GM19099 (cell line): ENCODE results near the gene DAO.

Source experiments
- POLR2A ChIP-seq: IDR thresholded peaks from 3 replicates; pipeline ENCODE4 v1.6.1; 2011; ENCODE audit warnings: low read depth; ENCODE audit not compliant: insufficient read length; ENCODE audit errors: extremely low read depth

The DAO gene

DNA sequence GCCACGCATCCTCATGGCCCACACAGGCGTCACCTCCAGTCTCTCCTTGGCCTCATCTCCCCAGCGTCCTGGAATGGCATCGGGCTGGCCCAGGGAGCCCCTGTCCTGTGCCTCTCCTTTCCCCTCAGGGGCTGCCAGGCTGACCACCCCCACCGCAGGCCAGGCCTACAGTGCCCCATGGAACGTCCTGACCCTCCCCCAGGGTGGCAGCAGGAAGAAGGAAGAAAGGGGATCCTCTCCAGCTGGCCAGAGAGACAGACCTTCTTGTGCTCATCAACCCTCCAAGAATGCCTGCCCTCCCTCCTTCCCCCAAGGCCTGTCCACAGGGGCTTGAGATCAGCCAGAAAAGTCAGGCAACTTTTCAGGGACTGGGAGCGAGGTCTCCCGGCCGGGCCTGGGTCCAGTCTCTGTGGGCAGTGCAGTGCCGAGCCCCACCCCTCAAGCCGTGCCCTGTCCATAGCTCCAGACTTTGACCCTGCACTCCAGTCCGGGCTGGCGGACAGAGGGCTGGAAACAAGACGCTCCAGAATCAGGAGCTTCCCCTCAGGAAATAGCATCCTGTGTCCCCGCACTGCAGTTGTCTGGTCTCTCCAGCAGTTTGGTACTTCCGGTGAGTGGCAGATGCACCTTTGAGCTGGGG, at the start of gene DAO:
Gene DAO (plus strand): TSS at position 478 of the 640 bp plus-strand sequence. CDS start 4,915 bp downstream, outside the sequence.
- no peak for TF ChIP-seq POLR2A

DNA sequence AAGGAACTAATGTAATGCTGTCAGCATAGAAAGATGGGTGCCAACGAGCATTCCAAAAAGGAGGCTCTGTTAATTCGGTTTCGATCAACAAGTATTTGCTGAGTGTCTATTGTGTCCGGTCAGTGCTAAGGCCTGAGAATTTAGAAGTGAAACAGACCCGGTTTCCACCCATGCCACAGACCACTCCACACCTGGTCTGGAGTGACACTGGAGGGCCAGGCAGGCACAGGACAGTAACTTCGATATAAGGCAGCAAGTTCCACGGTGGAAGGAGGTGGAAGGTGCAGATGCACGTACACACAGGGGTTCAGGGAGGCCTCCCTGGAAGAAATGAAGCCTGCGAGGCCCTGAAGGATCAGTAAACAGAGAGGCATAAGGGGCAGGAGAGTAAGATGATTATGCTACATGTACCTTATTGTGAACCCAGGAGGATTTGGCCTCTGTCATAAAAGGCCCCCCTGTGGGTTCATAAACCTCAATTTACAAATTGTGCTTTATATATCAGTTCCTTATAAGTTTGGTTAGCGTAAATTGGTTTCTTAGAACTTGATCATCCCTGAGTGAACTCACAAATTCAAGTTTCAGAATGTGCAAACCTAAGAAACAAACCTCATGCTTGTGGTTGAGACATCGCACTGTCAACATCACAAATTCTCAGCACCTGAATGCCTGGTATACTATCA, 48.4 kb upstream of the DAO start:
- no peak for TF ChIP-seq POLR2A

DNA sequence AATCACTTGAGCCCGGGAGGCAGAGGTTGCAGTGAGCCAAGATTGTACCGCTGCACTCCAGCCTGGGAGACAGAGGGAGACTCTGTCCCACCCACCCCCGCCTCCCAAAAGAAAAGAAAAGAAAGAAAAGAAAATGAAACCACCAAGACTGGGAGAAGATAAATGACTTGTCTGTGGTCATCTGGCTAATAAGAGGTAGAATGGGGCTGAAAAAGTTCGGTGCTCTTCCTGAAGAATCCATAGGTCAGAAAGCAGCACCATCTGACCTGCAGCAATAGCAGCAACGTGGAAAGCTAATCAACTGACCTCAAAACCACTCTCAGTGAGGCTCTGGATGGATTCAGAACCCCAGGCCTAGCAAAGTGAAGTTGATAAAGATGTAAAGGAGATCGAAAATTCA, 47.7 kb upstream of the DAO start:
- no peak for TF ChIP-seq POLR2A

DNA sequence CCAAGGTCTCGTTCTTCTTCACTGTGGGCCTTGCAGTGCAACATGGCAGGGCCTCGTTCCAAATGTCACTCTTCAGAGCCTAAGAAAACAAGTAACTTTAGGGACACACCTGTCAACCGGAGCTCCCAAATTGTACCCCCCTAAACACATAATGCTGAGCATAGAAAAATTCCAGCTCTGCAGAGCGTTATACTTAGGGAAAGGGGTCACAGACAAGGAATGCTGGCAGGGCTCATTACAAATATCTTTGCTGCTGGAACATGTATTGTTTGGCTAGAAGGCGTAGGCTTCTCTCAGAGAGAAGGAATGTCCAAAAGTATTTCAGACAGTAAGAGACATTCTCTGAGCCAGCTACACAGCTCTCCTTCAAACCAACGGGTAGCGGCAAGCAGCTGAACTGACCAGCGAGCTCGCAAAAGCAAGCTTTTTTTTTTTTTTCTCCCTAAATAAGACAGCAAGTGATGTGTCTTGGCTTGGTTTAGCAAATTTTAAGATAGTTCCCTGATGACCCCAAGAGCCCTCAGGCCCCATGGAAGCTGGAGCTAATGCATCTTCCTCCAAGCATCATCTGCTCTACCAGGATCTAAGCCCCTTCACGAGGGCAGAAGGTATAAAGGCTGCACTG, 47.0 kb upstream of the DAO start:
- TF ChIP-seq POLR2A = no peak

DNA sequence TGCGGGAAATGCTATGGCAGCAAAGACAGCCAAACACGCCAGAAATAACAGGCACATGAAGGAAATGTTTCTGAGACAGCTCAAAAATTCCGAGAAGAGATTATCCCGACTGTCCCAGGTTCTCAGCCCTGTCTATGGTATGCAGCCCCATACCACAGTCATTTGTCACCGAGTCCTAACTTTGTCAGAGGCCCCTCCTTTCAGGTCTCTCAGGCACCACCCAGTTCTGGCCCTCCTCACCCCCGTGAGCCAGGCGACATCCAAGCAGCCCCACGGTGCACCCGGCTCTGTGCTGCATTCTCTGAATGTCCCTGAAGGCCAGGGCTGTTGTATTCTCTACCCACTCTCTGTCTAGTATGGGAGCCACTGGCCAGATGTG, 46.5 kb upstream of the DAO start:
- no peak for TF ChIP-seq POLR2A

DNA sequence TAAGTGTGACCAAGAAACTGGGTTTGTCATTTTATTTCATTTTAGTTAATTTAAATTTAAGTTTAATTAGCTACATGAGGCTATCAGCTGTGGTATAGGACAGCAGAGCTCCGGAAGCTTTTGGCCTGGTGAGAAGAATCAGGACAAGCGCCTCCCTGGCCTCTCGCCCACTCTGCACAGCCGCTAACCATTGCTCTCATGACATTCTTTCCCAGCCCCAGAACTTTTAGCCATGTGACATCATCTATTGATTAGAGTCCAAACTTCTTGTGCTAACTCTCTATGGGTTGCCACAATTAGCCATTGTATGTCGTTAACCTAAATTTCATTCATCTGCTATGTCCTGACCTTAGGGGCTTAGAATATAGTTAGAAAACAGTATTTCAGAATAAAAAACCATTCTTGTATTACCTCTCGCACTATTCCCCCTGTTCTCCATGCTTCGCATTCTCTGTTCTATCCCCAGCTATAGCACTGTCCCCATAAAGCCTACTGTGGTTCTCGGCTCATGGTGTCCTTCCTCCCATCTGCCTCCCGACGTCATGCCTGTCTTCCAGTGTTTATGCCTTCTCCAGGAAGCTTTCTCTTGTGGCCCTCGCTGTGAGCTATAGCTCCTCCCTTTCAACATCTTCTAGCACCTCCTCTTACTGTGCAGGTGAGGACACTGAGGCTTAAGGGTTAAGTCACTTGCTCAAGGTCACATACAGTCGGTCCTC, 46.0 kb upstream of the DAO start:
- no peak for TF ChIP-seq POLR2A

DNA sequence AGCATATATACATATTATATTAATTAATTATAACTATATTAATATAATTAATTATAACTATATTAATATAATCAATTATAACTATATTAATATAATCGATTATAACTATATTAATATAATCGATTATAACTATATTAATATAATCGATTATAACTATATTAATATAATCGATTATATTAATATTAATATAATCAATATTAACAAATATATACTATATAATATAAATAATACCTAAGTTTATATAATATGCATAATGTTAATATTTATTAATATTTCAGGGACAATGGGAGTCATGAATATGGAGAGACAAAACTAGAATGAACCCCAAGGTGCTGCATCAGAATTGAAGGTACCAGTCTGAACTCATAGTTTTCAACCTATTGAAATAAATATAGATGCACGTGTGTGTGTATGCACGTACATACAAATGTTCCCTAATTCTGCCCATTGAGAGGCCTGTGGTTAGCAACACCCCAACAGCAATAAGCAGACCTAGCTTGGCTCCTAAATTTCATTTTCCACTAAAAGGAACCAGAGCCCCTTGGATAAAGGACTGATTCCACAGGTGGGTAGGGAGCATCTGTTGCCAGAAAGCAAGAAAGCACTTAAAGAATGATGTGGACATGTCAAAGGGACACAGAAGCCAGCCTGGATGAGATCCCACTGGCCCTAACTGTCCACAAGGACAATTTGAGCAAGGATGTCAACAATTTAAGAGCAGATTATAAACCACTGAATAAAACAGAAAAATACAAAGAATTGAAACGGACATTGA, 43.8 kb upstream of the DAO start:
- TF ChIP-seq POLR2A = no peak

DNA sequence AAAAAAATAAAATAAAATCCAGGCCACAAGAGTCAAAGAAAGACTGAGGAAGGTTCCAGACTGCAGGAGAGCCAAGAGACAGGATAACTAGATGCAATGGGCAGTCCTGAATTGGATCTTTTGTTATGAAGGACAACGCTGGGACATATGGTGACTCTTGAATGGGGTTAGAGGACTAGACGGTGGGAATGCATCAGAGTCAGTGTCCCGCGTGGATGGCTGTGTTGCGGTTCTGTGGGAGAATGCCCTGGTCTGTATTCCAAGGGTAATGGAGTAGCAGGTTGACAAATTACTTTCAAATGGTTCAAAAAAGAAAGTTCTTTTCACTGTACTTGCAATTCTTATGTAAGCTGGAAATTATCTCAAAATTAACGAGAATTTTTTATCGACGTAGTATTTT, 42.7 kb upstream of the DAO start:
- TF ChIP-seq POLR2A = no peak

DNA sequence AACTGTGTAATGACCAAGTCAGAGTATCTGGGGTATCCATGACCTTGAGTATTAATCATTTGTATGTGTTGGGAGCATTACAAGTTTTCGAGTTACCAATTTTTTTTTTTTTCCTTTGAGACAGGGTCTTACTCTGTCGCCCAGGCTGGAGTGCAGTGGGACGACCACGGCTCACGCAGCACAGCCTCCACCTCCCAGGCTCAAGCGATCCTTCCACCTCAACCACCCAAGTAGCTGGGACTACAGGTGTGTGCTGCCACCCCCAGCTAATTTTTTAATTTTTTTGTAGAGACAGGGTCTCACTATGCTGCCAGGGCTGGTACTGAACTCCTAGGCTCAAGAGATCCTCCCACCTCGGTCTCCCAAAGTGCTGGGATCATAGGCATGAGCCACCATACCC, 42.2 kb upstream of the DAO start:
- no peak for TF ChIP-seq POLR2A

DNA sequence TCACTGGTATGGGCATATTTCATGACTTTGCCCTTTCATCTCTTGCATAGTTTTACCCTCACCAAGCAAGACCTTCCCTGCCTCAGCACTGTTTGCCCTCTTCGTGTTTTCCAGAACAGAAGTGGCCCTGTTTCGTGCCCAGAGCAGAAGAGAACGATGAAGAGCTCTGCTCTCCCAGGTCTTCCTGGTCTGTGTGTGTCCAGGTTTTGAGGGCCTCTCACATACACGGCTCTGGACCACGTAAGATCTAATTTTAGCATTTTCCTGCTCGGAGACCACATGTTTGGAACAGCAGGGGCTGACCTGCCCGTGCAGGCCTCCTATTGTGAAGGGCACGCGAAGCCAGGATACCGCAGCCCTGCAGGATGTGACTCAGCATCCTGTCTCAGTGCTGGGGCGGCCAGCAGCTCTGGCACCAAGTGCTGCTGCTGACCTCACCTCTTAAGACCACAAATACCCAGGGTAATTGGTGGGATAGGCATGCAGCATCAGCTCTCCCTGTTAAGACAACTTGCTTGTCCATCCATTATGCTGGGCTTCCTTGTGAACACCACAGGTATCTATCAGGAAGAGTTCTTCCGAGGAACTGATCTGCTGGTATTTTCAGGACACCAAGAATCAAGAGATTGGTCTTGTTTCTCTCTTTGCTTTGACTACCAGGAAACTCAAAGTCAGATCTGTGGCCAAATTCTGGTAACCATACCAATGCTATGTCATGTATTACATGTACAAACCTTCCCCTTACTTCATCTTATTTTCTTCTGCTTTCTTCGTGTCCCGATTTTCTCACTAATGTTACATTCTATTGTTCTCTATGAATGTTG, 41.5 kb upstream of the DAO start:
- TF ChIP-seq POLR2A = peak; percentile 43

DNA sequence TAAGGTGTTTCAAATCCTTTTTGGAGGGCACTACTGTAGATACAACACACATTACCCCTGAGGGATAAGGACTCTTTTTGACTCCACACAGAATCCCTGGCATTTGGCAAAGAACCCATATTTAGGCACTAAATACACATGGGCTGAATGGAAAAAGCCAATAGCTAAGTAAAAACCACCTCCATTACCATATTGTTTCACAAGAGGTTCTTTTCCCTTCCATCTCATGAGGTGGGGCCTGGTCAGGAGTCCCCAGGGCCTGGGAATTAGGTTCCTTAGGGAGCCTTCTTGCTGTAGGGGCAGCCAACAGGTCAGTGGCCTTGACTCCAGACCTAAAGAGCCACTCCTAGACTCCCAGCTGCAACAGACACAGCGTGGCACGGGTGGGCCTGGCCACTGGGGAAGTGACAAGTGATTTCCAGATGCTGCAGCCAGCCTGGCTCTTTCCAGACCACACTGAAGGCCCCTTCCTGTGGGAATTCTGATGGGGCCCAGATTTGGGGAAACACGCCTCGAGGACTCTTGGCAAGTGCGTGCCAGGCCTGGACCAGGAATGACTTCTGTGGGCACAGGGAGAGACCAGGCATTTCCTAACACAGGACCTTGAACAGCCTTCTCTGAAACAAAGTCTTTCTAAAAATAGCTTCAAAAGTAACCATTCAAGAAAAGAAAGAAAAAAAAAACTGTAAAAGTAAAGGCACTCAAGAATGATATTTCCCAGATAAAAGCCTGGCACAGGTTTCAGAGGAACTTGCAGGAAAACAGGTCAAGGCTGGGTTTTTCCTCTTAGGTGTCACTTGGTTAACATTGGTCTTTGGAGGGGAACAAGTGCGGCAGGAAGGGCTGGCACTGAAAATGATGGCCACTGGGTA, 40.6 kb upstream of the DAO start:
- no peak for TF ChIP-seq POLR2A

DNA sequence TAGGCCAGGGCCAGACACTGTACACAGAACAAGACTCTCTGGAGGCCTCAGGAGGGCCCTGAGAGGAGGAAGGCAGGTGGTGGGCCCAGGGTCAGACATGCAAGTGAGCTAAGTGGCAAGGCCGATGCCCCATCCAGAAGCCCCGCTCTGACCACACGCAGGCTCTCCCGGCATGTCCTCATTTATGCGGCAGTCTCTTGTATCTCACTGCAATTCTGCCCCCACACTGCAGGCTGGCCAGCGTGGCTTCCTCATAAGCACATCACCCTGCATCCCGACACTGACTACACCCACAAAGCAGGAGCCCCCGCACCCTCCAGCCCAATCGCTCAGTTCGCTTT, 40.0 kb upstream of the DAO start:
- TF ChIP-seq POLR2A = no peak

DNA sequence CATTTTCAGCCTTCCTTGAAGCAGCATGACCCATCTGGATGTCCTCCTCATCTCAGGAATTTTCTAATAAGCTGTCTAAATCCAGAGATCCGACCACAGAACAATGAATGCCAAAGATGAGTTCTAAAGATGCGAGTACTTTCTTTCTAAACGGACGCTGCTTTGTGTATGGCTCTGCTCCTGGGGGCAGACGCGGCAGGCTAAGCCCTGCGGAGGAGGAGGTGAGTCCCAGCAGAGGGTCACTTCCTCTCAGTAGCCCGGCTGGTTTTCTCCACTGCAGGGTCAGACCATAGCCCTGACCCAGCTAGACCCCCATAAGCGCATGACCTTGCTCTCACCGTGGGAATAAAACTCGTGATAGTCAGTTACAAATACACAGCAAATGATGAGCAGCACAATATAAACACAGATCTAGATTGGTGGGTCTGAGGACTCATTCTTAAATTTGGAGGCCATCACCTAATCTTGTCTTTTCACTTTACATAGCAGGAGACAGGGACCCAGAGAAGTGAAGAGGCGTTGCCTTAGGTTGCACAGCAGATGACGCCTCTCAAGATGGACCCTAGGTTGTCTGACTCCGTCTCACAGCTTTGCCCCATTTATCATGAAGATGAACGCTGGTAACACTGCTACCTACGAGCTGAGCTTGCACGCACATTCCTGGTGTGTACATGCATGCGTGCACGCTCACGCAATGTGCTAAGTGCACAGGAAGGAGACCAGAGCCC, 39.1 kb upstream of the DAO start:
- no peak for TF ChIP-seq POLR2A
